ENCODE data around the gene DCST2.

DCST2 gene

DNA sequence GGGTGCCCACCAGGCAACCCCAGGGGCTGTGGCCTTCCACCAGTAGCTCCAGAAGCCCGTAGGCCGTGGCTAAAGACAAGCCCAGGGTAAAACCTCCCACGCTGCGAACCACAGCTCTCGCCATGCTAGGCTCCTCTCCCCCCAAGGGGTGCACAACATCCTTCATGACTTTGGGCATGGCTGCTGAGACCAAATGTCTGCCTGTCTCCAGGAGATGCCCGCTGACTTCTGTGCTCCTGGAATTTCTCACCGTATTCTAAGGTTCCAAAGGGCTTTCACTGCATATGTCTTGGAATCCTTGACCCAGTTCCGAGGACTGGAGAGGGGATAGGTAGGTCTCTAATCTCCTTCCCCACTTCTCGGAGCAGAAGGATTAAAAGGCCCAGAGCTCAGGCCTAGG, at the start of gene DCST2, which contains the start of gene DCST1:
Gene DCST2 (minus strand): TSS at position 258 of the 400 bp plus-strand sequence. CDS start 80 bp downstream, at position 178.
Gene DCST1 (plus strand): TSS at position 301 of the 400 bp plus-strand sequence. CDS start 213 bp downstream, outside the sequence.
- DNase-seq (ENCODE audit: low spot score): no peak

DNA sequence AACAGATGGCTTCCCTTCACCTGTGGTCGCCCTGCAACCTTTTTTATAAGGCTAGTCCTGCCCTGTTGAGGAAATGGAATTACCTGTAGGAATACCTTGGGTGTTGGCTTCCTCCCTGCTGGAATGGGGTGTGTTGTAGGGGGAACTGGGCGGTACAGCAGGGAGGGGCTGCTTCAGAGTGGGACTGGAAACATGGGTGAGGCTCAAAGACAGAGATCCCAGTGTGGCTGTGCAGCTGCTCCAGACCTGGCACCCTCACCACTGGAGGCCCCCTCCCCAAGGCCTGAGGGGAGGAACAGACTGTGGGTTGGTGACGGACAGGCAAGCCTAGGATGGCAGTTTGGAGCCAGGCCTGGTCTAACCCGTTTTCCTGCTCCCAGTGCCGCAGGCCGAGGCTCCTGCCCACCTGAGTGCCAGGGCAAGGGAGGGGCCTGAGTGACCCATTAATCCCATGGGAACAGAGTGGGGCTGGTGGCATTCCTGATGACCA, 49.5 kb upstream of the DCST2 start:
- no peak for DNase-seq (ENCODE audit: low spot score)

DNA sequence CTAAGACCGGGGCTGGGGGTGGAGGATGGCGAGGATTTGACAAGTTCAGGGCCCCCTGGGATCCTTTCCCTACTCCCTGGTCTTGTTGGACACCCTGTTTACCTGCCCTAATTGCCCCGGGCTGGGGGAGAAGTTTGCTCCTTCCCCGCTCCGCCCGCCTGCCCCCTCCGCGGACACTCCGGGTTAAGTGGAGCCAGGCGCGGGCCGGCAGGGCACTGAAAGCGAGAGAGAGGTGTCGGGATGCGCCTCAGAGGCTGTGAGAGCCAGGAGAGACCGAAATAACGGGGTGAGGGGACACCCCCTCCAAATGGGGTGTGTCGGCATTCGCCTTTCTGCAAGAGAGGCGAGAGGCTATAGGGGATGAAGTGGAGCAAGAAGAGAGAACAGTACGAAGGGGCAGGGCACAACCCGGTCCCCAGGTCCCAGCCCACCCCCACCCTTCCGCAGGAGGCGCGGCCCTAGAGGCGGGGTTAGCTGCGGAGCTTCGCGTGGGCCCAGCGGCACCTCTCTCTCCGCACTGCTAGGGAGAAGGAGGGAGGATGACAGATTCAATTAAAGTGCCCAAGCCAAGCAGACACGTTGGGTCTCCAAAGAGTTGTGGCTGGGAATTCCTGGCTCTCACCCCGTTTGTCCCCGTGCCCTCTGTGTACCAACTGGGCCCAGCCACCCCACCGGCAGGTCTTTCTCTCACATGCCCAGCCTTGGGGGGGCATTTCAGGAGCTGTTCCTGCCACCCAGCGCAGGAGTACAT, 48.9 kb upstream of the DCST2 start:
- DNase-seq (ENCODE audit: low spot score): no peak

DNA sequence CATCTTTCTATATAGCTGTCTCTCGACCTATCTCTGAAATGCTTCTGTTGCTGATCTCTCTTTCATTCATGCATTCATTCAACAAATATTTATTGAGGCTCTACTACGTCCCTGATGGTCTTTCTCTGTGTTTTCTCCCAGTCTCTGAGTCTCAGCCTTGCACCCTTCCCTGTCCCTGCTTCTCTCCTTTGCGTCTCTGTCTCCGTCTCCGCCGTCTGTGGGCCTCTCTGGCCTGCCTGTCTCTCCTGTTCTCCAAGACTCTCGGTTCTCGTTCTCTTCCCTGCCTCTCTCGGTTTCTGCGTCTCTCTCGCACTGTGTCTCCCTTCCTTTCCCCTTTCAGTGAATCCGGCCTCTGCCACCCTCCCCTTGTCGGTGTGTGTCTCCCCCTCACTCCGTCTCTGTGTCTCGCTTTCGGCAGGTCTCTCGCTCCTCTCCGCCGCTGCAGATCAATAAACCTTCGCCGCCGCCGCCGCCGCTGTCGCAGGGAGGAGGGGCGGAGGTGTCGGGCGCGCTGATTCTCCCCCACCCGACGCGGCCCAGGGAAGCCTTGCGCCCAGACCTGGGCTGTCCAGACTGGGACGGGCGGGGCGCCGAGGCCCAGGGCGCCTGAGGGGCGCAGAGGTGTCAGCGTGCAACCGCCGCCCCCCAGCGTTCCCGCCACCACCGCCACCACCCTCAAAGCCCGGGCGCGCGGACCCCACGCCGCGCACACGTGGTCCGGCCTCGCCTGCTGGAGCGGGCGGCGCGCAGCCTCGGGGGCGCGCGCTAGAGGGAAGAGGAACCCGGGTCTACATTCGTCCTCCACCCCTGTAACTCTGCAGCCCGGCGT, 48.1 kb upstream of the DCST2 start:
- DNase-seq (ENCODE audit: low spot score): no peak

DNA sequence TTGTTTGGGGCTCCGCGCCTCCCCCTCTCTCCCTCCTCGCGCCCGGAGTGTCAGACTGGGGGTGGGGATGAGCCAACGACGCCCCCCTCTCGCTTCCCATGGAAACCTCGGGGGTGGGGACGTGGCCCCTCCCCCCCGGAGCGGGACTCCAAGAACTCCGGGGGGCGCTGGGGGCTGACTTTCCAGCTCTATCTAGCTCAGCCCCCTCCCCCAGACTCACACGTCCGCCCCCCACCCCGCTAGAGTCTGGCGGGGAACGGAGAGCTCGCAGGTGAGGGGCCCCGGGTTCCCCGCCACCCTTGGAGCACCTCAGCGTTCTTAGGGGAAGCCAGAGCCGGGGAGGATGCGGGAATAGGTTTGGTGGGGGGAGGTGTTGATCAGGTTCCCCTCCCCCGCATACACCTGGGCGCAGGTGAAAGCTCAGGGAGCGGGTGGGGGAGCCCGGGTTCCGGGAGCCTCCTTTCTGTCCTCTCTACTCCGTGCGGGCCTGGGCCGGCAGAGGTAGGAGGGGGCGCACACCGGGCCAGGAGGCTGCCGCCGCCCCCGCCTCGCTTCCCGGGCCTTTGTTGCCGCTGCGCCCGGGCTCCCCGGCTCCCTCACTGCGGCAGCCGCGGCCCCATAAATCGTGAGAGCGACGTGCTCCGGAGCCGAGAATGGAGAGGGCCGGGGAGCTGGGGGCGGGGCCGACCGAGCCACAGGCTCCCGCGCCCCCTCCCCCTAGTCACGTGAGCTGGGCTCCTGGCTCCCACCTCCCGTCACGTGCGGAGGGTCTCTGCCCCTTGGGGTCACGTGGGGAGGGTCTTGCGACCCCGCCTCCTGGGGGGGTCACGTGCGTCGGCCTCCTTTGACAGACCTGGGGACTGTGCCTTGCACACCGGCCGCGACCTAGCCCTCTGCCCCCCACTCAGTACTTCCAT, 47.0 kb upstream of the DCST2 start:
- DNase-seq (ENCODE audit: low spot score): no peak

DNA sequence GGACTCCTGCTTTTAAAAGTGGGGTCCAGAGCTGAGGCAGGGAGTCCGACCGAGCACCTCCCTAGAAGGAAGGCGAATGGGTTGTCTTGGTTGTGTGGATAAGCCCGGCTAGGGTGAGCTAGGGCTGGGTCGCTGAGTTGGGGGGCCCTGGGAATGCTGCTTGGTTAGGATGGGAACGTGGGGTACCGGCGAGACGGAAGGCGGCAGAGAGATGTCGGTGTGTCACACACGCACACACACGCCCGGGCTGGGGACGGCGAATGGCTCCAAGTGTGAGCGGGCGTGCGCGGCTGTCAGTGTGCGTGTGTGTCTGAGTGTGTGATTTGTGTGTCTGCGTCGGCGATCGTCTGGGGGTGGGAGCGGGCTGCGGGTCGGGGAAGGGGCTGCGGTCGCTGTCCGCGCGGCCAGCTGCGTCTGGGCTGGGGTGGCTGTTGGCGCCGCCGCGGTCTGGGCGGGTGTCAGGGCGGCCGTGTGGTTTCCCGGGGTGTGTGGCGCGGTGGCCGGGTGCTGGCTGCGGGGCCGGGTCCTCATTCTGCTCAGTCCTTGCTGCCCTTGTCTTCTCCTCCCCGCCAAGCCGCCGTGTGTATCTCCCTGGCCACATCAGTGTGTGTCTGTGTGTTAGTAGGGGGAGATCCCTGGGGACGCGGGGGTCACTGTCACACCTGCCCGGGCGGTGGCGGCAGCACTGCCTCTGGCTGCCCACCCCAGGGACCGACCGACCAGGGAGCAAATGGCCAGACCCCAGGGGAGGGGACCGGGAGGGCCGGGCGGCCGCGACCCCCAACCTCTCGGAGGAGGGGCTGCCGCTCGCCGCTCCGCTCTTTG, 46.1 kb upstream of the DCST2 start:
- DNase-seq (ENCODE audit: low spot score): no peak

DNA sequence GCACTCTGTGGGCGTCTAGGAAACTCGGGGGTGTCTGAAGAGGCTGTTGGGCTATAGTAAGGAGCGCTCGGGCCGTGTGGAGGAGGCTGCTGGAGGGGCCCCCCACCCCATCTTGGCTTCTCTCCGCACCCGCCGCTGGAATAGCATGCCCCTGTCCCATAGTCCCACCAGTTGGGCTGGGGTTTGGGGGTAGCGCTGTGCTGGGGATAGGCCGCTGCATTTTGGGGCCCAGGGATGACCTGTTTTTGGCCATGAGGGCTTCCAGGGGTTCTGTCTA, 45.6 kb upstream of the DCST2 start:
- DNase-seq (ENCODE audit: low spot score): no peak

DNA sequence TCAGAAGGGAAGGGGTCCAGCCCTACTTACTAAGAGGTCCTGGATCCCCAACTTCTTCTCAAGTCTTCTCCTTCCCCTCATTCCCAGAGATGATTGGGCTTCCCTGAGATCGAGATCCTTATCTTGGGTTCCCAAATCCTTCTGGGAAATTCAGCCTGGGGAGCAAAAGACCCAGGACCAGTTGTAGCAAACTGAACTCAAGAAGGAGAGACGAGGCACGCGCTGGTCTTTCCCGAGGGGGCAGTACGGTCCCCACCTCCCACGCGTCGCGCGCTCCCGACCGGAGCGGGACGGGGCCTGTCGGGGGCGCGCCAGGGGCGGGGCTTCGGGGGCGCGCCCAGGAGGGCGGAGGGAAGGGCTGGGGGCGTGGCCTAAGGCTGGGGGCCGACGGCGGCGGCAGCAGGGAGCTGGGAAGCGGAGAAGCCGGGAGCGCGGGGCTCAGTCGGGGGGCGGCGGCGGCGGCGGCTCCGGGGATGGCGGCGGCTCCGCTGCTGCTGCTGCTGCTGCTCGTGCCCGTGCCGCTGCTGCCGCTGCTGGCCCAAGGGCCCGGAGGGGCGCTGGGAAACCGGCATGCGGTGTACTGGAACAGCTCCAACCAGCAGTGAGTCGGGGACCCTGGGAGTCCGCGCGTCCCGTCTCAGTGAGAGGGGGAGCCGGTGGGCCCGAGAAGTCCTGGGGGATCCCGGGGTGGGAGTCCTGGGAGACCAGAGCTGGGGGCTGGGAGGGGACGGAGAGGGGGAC, 45.1 kb upstream of the DCST2 start, which contains the start of gene EFNA3:
Gene EFNA3 (plus strand): TSS at position 369 of the 741 bp plus-strand sequence. CDS start 105 bp downstream, at position 474.
- no peak for DNase-seq (ENCODE audit: low spot score)

DNA sequence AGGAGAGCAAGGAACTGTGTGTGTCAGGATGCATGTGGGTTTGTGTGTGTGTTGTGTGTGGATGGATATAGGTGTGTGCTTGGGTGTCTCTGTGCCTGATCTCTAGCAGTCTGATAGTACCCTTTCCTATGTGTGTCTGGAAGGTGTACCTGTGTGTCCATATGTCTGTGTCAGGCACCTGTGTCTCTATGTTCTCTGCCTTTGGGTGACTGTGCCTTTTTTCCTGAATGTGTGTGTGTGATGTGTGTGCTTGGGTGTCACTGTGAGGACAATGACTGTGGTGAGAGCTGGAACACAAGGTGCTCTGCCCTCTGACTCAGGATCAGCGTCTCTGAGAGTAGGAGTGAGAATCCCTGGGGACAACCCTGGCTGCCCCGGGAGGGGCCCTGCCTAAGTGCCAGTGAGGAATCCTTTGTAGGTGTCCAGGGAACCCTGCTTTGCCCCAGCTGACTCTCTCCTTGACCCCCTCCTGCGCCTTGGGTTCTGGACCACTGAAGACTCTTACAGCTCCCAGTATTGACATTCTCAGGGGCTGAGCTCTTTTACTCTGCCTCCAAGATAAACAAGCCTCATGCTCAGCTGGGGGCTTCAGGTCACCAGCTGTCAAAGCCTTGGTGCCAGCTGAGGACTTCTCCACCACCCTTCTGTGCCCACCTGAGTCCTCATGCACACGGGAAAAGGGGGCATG, 44.3 kb upstream of the DCST2 start:
- no peak for DNase-seq (ENCODE audit: low spot score)

DNA sequence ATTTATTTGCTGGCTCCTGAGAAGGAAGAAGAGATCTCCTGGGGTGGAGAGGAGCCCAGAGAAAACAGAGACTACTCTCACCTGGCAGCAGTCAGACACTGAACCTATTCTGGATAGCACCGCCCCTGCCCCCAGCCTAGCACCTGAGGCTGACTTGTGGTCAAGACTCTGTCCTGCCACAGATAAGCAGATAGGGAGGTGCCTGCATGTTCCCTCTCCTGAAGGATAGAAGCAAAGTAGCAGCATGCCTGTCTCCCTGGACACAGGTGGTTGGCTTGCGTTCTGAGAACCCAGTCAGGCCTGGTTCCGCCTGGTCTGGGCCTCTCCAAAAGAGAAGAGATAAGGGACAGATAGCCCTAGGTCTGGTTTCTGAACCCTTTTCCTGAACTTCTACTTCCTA, 43.8 kb upstream of the DCST2 start:
- no peak for DNase-seq (ENCODE audit: low spot score)

DNA sequence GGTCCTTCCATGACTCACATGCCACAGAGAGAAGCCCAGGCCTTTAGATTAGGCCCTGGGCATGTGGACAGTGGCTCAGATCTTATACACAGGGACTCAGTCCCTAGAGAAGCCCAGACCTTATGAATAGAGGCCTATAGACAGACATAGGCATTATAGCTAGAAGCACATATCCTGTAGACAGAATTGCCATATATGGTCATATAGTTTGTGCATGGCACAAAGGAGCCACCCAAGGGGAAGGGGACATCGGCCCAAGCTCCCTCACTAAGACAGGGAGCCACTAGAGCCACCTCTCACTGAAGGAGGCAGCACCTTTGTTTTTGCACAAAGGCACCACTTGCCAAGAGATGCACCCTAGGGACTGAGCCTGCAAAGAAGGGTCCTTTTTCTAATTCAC, 42.8 kb upstream of the DCST2 start:
- no peak for DNase-seq (ENCODE audit: low spot score)

DNA sequence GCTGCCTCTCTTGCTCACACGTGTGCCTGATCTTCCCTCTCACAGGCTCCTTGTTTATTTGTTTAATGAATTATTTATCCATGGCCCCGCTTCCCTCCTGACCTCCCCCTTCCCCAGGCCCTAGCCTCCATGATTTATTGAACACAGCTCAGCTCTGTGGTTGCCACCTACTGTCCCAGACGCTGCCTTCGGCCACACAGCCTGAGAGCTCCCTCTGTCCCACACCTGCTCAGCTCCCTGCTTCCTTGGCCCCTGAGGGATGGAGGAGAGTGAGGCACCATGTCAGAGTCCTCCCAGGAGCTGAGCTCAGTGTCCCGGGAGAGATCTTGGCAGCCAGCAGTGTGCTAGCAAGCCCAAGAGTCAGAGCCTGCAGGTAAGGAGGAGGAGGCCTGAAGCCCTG, 42.0 kb upstream of the DCST2 start:
- no peak for DNase-seq (ENCODE audit: low spot score)

DNA sequence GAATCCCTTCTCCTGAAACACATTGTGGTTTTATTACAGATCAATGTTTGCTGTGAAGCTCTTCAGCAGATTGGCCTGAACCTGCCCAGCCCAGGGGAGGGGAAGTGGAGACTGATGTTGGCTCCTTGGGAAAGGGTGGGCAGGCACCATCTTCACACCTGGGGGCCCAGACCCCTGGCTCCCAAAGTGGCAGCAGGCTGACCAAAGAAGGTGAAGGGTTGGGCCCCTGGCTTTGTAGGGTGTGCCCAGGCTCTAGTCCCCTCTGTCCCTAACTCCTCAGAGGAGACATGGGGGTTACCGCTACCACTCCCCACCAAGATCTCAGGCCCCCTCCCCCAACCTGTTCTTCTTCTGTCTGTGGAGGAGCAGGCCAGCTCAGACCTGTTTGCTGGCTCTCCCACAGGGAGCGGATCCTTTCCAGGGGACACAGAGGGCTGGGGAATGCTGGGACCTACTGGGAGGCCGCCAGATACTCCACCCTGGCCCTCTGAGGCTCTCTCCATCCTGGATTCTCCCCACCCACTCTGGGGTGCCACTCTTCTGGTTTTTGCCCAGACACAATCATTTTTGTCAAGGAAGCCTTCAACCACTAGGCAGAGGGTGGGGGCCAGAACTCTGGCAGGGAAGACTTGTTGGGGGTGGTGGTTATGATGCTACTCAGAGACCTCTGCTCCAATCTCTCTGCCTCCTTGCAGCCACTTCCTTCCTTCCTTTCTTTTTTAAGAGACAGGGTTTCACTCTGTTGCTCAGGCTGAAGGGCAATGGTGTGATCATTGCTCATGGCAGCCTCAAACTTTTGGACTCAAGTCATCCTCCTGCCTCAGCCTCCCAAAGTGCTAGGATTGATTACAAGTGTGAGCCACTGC, 40.0 kb upstream of the DCST2 start:
- no peak for DNase-seq (ENCODE audit: low spot score)

DNA sequence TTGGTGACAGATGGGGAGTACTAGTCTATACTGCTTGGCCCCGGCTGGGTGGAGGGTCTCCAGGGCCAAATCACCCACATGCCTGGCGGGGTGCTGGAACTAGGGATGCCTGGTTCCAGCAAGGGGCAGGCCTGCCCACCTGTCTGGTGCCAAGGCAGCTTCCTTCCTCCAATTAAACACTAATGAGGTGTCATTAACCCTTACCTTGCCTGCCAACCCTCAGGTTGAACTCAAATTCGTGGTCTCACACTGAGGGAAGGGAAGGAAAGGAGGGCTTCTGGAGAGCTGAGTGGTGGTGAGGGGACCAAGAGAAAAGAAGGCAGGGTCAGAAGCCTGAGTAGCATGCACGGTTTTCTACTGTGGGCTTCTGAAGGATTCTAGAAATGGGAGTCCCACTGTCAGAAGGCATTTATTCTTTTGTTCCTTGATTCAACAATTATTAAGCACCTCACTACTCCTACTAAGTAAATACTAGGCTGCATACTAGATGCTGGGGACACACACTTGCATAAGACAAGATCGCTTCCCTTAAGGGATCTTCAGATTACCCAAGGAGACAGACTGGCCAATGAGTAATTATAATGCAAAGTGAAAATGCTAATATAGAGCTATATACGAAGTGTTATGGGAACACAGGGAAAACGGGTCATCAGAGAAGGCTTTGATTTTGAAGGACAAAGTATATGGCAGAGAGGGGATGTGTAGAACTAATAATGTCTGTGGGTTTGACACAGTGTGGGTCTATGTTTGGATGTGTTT, 39.1 kb upstream of the DCST2 start:
- DNase-seq (ENCODE audit: low spot score): no peak

DNA sequence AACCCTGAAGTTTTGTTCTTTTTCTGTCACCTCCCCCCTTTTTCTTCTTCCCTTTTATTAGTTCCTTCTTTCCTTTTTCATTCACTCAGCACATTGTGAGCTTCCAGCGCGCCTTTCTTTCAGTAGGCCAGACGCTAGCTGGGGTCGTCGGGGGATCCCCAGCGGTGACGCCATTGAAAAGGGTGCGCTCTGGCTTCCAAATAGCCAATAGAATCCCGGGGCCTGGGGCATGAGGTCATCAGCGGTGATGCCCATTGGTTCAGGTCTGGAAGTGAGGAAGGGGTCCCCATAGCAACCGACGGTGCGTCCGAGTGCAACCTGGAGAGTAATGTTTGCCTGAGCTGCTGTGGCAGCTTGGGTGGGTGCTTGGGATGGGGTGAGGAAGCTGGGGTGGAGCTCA, 38.1 kb upstream of the DCST2 start:
- DNase-seq (ENCODE audit: low spot score): no peak

DNA sequence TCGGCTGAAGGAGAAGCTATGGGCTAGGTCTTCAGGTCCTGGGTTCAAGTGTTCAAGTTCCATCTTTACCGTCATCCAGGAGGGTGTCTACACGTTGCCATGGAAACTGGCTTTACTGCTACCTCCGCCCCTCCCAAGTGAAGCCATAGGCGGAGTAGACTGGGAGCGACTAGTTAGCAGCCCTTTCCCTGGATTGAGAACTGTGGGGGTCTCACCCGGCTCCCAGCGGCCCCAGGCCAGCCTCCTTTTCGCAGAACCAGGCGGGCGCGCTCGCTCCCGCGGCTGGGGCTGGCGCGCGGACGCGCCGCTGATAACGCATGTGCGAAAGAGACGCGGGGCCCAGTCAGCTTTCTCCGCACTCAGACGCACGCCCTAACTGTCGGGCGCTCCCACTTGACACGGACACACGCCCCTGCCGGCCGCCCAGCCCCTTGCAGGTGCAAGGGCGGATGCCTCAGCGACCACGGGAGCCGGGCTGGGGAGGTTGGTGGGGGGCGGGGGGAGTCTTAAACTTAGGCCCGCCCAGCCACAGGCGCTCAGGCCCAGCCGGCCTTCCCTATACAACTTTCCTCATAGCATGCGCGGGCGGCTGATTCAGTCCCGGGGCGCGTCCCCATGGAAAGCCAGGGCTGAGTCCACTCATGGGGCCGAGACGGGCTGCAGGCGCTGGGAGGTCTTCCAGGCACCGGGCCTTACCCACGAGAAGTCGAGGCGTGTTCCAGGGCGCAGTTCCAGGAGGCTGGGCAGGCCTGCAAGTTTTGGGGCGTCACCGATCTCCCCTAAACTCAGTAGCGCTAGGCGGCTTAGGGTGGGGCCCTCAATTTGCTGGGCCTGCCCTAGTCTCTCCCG, 37.4 kb upstream of the DCST2 start:
- peak; percentile 43 for DNase-seq (ENCODE audit: low spot score)

DNA sequence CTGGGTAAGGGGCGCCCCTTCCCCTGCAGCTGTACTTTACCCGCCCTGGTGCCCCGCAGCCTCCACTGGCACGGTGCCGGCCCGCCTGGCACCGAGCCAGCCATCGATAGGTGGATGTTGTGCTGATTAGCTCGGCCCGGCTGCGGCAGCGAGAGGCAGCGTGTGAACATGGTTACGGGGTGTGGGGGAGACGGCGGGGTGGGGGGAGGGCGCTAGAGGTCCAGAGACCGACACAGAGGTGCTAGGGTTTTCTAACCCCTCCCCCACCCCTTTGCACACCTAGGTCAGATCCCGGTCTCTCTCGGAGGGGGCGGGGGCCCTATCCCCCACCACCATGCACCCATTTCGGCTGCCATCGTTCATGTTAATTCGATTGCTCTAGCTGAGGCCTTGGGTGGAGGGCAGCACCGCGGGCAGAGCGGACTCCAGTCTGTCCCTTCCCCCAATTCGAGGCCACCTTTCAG, 36.6 kb upstream of the DCST2 start:
- no peak for DNase-seq (ENCODE audit: low spot score)

All from globus pallidus (tissue), 1 donor.